Subcutaneous abdominal adipose tissue (tissue), 5 donors: ENCODE measurements around the gene LYPLA2.
"Not testable (repeated sequence)": the region's sequence is repeated elsewhere in the genome, so short reads cannot be mapped to it uniquely, and the experiment has no call there.

Source experiments
- H3K27ac ChIP-seq: one replicate; pipeline ENCODE4 v1.7.0; 2013; ENCODE audit warnings: low read depth, mild to moderate bottlenecking, inconsistent platforms, low read length, moderate library complexity
- H3K27me3 ChIP-seq, 5 donors: one replicate each; pipeline ENCODE4 v1.7.0; 2013; ENCODE audit warnings: low read length in 5 of 5, inconsistent platforms in 1 of 5; ENCODE audit not compliant: control insufficient read depth in 5 of 5, insufficient read depth in 4 of 5
- H3K36me3 ChIP-seq, 5 donors: one replicate each; pipeline ENCODE4 v1.7.0; 2013; ENCODE audit warnings: low read length in 5 of 5; ENCODE audit not compliant: control insufficient read depth in 5 of 5, insufficient read depth in 5 of 5
- H3K4me1 ChIP-seq, 5 donors: one replicate each; pipeline ENCODE4 v1.7.0; 2013; ENCODE audit warnings: low read length in 5 of 5, mild to moderate bottlenecking in 3 of 5, moderate library complexity in 1 of 5; ENCODE audit not compliant: control insufficient read depth in 5 of 5, insufficient read depth in 5 of 5
- H3K4me3 ChIP-seq, 5 donors: one replicate each; pipeline ENCODE4 v1.7.0; 2013; ENCODE audit warnings: low read length in 5 of 5, low read depth in 1 of 5
- H3K9ac ChIP-seq, 5 donors: one replicate each; pipeline ENCODE4 v1.7.0; 2013; ENCODE audit warnings: low read length in 5 of 5, mild to moderate bottlenecking in 4 of 5, moderate library complexity in 3 of 5
- H3K9me3 ChIP-seq, 5 donors: one replicate each; pipeline ENCODE4 v1.7.0; 2013; ENCODE audit warnings: low read length in 5 of 5; ENCODE audit not compliant: control insufficient read depth in 5 of 5
- donor health status: healthy.
- donor health status: healthy.
- donor health status: healthy.
- donor health status: healthy.
- donor health status: healthy.

The LYPLA2 gene

DNA sequence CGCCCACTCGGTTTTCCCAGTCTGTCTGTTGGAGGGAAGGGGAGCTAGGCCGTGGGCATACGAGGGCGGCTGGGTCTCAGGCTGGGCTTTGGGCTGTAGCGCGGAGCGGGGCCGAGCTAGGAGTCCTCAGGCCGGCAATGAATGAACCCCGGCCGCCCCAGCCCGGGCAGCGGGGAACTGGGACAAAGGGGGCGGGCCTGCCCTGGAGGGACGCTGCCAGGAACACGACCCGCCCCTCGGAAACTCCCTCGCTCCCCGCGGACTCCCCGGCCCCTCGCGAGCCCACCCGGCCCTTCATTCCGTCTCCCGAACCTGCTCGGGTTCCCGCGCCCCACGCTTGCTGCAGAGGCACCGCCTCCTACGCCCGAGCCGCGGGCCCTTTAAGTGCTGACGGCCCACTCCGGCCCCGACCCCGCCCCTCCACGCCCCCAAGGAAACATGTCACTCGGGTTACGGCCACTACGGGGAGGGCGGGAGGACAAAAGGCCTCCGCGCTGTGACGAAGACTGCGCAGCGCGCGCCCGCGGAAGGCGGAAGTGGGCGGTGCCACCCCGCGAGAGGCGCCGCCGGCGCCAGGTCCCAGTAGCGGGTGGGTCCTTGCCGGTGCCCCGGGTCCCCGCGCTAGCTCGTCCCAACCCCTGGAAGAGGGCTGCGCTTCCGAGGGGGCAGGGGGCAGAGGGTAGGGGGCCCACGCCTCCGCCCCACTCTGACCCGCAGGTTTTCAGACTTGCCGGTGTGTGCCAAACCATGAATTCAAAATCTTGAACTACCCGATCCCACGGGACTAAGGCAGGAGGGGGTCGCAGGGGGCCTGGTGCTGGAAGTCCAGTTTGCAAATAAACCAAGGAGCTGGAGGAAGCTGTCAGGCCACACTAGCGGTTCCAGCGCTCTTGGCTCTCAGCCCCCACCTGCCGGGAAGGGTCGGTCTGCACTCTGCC is 9.7 kb downstream of the LYPLA2 start, which contains the start of gene GALE:
GALE (minus strand) TSS at position 355 of the 938 bp plus-strand sequence. CDS start 1,747 bp downstream, outside the sequence.
- peaks cover 0 to 36% (median 23%) of the 10 kb centered on the region in 5 donors for H3K4me1 ChIP-seq
- H3K4me3 ChIP-seq: peak within 1 kb of the TSS; percentile 79 to 87 (median 82)
- H3K27ac ChIP-seq: peak within 1 kb of the TSS; percentile 95
- H3K27me3 ChIP-seq: no peaks in the 10 kb centered on the region
- peaks cover 0 to 38% (median 28%) of the 10 kb centered on the region in 5 donors for H3K36me3 ChIP-seq
- peak within 1 kb of the TSS; percentile 5 to 93 (median 85) for H3K9ac ChIP-seq
- H3K9me3 ChIP-seq: no peaks in the 10 kb centered on the region

DNA sequence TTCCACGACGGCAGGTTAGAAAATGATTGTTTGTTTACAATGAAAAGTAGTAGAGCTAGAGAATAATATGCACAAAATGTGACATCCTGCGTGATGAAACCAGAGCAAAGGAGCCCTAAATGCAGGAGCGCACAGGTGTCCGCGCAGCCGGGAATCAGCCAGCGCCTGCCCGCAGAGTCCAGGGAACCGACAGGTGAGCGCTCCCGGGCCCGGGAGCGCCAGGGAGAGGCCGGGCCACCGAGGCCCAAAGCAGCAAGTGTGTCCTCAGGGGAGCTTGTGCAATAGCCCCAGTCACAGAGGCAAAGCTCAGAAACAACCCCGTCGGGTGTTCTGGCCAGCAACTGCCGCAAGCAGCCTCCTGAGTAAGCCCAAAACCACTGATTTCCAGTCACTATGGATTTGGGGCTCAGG is 10.4 kb downstream of the LYPLA2 start:
- H3K9me3 ChIP-seq: no peaks in the 10 kb centered on the region
- peaks cover 0 to 32% (median 22%) of the 10 kb centered on the region in 5 donors for H3K36me3 ChIP-seq
- H3K9ac ChIP-seq: peak overlapping the region in 4 of 5 donors; percentile 80 to 93 (median 86)
- H3K27me3 ChIP-seq: no peaks in the 10 kb centered on the region
- peak overlapping the region; percentile 95 for H3K27ac ChIP-seq
- H3K4me1 ChIP-seq: peaks cover 0 to 36% (median 23%) of the 10 kb centered on the region in 5 donors
- H3K4me3 ChIP-seq: peak overlapping the region; percentile 79 to 87 (median 82)

DNA sequence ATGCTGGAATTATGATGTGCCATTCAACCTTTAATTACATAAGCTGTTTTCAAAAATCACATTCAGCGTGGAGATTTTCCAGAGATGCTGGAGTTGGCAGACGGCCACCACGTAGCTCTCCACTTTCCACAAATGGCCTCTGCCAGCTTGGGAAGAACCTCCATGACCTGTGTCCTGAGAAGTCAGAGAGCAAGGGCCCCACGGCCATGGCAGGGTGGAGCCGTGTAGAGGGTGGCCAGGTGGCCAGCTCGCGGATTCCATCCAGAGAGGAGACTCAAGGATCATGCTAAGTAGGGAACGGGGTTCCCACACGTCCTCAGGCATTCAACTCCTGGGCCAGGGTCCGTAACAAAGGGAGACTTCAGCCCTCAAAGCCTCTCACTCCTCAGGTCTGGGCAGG is 10.9 kb downstream of the LYPLA2 start:
- no peaks in the 10 kb centered on the region for H3K9me3 ChIP-seq
- peaks cover 0 to 37% (median 23%) of the 10 kb centered on the region in 5 donors for H3K4me1 ChIP-seq
- H3K27ac ChIP-seq: peak overlapping the region; percentile 95
- H3K4me3 ChIP-seq: peak overlapping the region in 2 of 5 donors; percentile 79 to 87
- H3K9ac ChIP-seq: peak overlapping the region in 2 of 5 donors; percentile 82 to 93
- no peaks in the 10 kb centered on the region for H3K27me3 ChIP-seq
- H3K36me3 ChIP-seq: peaks cover 0 to 32% (median 22%) of the 10 kb centered on the region in 5 donors

DNA sequence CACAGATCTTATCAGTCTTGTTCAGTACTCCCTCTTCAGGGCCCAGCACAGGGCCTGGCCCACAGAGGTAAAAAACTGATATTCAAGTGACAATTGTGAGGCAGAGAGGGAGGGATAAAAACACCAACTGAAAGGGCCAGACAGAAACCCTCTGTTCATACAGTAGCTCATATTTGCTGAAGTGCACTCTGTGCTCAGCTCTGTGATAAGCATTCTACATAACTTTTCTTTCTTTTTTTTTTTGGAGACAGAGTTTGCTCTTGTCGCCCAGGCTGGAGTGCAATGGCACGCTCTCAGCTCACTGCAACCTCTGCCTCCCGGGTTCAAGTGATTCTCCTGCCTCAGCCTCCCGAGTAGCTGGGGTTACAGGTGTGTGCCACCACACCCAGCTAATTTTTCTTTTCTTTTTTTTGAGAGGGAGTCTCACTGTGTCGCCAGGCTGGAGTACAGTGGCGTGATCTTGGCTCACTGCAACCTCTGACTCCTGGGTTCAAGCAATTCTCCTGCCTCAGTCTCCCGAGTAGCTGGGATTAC is 11.9 kb downstream of the LYPLA2 start:
- H3K27ac ChIP-seq, H3K27me3 ChIP-seq, H3K4me3 ChIP-seq, H3K9me3 ChIP-seq, H3K9ac ChIP-seq: not testable (repeated sequence)
- Histone ChIP-seq H3K36me3 (peaks cover 0 to 33% (median 25%) of the 10 kb centered on the region in 5 donors), H3K4me1 (peaks cover 0 to 39% (median 23%) of the 10 kb centered on the region in 5 donors)

DNA sequence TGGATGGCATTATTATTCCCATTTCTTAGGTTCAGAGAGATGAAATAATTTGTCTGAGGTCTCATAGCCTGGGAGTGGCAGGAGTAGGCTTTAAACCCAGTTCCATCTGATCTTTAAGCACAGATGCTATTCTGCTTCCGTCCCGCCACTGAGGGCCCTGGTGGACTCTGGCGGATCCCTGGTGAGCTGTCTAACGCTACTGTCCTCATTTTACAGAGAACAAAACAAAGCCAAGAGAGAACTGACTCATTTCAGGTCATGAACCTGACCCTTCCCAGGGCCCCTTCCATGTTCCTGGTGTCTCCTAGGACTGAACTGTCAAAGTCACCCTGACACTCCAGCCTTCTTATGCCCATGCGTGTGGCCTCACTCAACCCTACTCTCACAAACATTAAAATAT is 12.7 kb downstream of the LYPLA2 start:
- Histone ChIP-seq H3K4me1 (peaks cover 0 to 39% (median 23%) of the 10 kb centered on the region in 5 donors), H3K9me3 (no peaks in the 10 kb centered on the region), H3K27ac (no peak overlapping the region), H3K36me3 (peaks cover 0 to 33% (median 28%) of the 10 kb centered on the region in 5 donors), H3K27me3 (no peaks in the 10 kb centered on the region), H3K9ac (no peak overlapping the region), H3K4me3 (no peak overlapping the region)

DNA sequence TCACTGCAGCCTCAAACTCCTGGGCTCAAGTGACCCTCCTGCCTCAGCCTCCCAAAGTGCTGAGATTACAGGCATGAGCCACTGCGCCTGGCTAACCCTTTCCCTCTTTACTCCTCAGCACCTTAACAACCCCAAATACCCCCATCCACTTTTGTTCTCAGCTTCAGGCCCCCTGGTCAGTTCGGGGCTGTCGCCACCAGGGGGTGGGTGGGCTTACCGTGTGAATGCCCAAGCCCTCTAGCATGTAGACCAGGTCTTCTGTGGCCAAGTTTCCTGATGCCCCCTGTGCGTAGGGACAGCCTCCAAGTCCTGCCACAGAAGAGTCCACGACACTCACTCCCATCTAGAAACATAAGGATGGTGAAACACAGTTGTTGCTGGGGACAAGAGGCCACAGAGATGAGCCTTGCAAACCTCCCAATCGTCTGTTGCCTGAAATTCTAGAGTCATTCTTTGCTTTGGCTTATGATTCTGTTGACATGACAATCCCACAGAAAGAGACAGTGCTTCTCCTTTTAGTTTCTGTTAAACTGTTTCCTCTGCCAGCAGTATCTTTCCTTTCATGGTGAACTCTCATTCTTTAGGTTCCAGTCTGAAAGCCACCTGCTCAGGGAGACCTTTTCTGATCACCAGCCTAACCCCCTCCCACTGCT is 13.4 kb downstream of the LYPLA2 start:
- H3K27ac ChIP-seq: no peak overlapping the region
- H3K36me3 ChIP-seq: peaks cover 0 to 33% (median 28%) of the 10 kb centered on the region in 5 donors
- peaks cover 0 to 33% (median 20%) of the 10 kb centered on the region in 5 donors for H3K4me1 ChIP-seq
- no peak overlapping the region for H3K4me3 ChIP-seq
- H3K9ac ChIP-seq: no peak overlapping the region
- no peaks in the 10 kb centered on the region for H3K27me3 ChIP-seq
- H3K9me3 ChIP-seq: no peaks in the 10 kb centered on the region

DNA sequence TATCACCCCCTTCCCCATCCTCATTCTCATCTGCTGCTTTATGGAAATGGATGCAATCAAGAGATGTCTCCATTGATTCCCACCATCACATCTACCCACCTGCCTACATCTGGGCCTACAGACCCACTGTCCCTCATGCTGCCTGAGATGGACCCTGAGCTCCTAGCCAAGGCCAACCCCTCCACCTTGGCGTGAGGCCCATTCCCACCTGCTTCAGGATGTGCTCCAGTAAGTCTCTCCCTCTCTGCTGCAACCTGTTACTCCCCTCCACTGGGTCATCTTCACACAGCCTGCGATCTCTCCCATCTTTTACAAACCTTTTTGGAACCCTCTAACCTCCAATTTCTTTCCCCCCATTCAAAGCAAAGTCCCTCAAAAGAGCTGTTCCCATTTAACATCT is 14.1 kb downstream of the LYPLA2 start:
- Histone ChIP-seq H3K27me3 (no peaks in the 10 kb centered on the region), H3K27ac (no peak overlapping the region), H3K4me1 (peaks cover 0 to 30% (median 19%) of the 10 kb centered on the region in 5 donors), H3K36me3 (peaks cover 0 to 33% (median 28%) of the 10 kb centered on the region in 5 donors), H3K9ac (no peak overlapping the region), H3K4me3 (no peak overlapping the region), H3K9me3 (no peaks in the 10 kb centered on the region)

DNA sequence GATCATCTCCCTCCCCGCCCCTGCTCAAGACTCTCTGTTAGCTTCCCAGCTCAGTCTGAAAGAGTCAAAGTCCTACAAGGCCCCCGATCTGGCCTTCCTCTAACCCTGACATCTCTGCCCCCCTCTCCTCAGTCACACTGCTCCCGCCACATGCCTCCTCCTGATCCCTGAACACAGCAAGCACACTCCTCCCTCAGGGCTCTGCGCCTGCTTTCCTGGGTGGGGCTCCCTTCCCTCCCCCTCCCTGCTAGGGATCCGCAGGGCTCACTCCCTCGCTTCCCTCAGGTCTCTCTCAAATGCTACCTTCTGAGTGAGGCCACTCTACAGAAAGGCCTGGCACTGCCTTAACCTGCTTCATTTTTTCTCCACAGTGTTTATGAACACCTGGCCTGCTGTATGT is 15.3 kb downstream of the LYPLA2 start:
- no peaks in the 10 kb centered on the region for H3K9me3 ChIP-seq
- H3K27me3 ChIP-seq: no peaks in the 10 kb centered on the region
- H3K36me3 ChIP-seq: peaks cover 0 to 43% (median 31%) of the 10 kb centered on the region in 5 donors
- no peak overlapping the region for H3K9ac ChIP-seq
- H3K4me1 ChIP-seq: peaks cover 0 to 29% (median 15%) of the 10 kb centered on the region in 5 donors
- no peak overlapping the region for H3K4me3 ChIP-seq
- H3K27ac ChIP-seq: no peak overlapping the region

DNA sequence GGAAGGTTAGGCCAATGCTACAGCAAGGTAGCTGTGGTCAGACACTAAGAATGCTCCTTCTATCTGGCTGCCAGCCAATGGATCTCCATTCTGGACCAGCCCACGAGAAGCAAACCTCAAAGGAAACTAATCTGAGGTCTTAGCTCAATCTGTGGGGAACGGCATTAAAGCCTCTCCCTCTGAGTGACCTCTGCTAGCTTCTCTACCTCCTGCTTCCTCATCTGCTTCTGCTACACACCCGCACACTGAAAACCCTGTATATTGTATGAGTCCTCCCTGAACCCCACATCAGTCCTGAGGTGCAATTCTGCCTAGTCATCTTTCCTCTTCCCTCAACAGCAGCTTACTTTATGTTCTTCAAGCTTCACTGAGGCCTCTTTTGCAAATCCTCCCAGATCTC is 16.5 kb downstream of the LYPLA2 start:
- H3K27ac ChIP-seq: no peak overlapping the region
- peaks cover 0 to 54% (median 41%) of the 10 kb centered on the region in 5 donors for H3K36me3 ChIP-seq
- H3K27me3 ChIP-seq: no peaks in the 10 kb centered on the region
- H3K9me3 ChIP-seq: no peaks in the 10 kb centered on the region
- H3K4me3 ChIP-seq: no peak overlapping the region
- H3K9ac ChIP-seq: no peak overlapping the region
- peaks cover 0 to 21% (median 8%) of the 10 kb centered on the region in 5 donors for H3K4me1 ChIP-seq
